A549 (cell line): ENCODE results near the gene DTX3. TPM values are rescaled to one million over a fixed set of nuclear protein-coding genes. Genes with fewer than 3 reads are reported as not detected.

ENCODE experiments used
- ATAC-seq, 2 experiments: fragments of 200-7000 bp in 1 of 2; fragments of >200 bp in 1 of 2; cut with Nextera tagmentation in 1 of 2; cut with Tn5 transposase in 1 of 2; 3 replicates each; pipeline versions ENCODE4 v1.8.0 to v1.9.1; 2018 to 2020; ENCODE audit warnings: mild to moderate bottlenecking in 1 of 2, moderate library complexity in 1 of 2
- CTCF ChIA-PET: fragments of 300-600 bp; sonication (Branson Sonifier 250); formaldehyde crosslinking; extraction: SDS; loops from one replicate; lab custom pipeline; 2021; ENCODE audit warnings: antibody characterized with exemption, inconsistent platforms; lab: Yijun Ruan, JAX
- POLR2A ChIA-PET: fragments of 350-600 bp; formaldehyde crosslinking; extraction: SDS; loops from one replicate; lab custom pipeline; 2021; ENCODE audit warnings: antibody characterized with exemption, inconsistent platforms; lab: Yijun Ruan, JAX
- DNase-seq, 2 experiments: peaks; one replicate each; pipeline versions ENCODE4 v3.0.0 to v3.0.0-alpha.2; 2011 to 2016; ENCODE audit warnings: low read depth in 1 of 2, low spot score in 1 of 2
- FAIRE-seq: peaks from 2 replicates; lab custom pipeline; 2011; peaks lifted over from hg19 to GRCh38; lab: Jason Lieb, UNC
- H3K27ac ChIP-seq, 2 experiments: fragments of >200 bp; sonication (Bioruptor Twin); formaldehyde crosslinking; 3 replicates each; pipeline ENCODE4 v1.5.1; 2016 to 2017
- H3K4me1 ChIP-seq: fragments of >200 bp; sonication (Bioruptor Twin); formaldehyde crosslinking; 3 replicates; pipeline ENCODE4 v1.6.1; 2016
- H3K4me2 ChIP-seq: fragments of >200 bp; sonication (Bioruptor Twin); formaldehyde crosslinking; 3 replicates; pipeline ENCODE4 v1.6.1; 2016
- H3K4me3 ChIP-seq: fragments of >200 bp; sonication (Bioruptor Twin); formaldehyde crosslinking; 3 replicates; pipeline ENCODE4 v1.5.1; 2016
- H3K9me3 ChIP-seq: fragments of >200 bp; sonication (Bioruptor Twin); formaldehyde crosslinking; 3 replicates; pipeline ENCODE4 v1.6.1; 2016
- CBX2 ChIP-seq: fragments of 200-600 bp; sonication (generic); IDR thresholded peaks from 2 replicates; pipeline ENCODE4 v1.6.1; 2016; ENCODE audit warnings: low read depth, mild to moderate bottlenecking, borderline replicate concordance
- CBX8 ChIP-seq: fragments of 200-600 bp; sonication (generic); IDR thresholded peaks from 2 replicates; pipeline ENCODE4 v1.6.1; 2016
- EHMT2 ChIP-seq: fragments of 200-600 bp; sonication (generic); IDR thresholded peaks from 2 replicates; pipeline ENCODE4 v1.6.1; 2016; ENCODE audit warnings: antibody characterized with exemption, low read depth, mild to moderate bottlenecking, moderate library complexity
- EP300 ChIP-seq, 2 experiments: fragments of >200 bp; sonication (Bioruptor Twin); formaldehyde crosslinking; IDR thresholded peaks; 2 replicates in 1 of 2; 3 replicates in 1 of 2; pipeline ENCODE4 v1.6.1; 2016 to 2017
- FOSL2 ChIP-seq, 2 experiments: fragments of 450-650 bp in 1 of 2; fragments of >200 bp in 1 of 2; sonication (Bioruptor Twin) in 1 of 2; formaldehyde crosslinking; IDR thresholded peaks; 2 replicates each; pipeline versions ENCODE4 v1.5.0 to v1.6.1; 2016 to 2020; ENCODE audit warnings: mild to moderate bottlenecking in 1 of 2, moderate library complexity in 1 of 2
- HDAC2 ChIP-seq: fragments of 200-600 bp; sonication (generic); IDR thresholded peaks from 2 replicates; pipeline ENCODE4 v1.6.1; 2016
- HEYL ChIP-seq: fragments of 250-450 bp; sonication (Bioruptor Pico); IDR thresholded peaks from 2 replicates; pipeline ENCODE4 v1.8.0; 2021; ENCODE audit warnings: mild to moderate bottlenecking, moderate library complexity
- HOXA7 ChIP-seq: fragments of 250-450 bp; sonication (Bioruptor Pico); IDR thresholded peaks from 2 replicates; pipeline ENCODE4 v1.5.0; 2020; ENCODE audit warnings: mild to moderate bottlenecking, moderate library complexity
- JUN ChIP-seq, 2 experiments: fragments of >200 bp; sonication (Bioruptor Twin); formaldehyde crosslinking; IDR thresholded peaks; 2 replicates in 1 of 2; 3 replicates in 1 of 2; pipeline ENCODE4 v1.6.1; 2016 to 2017
- JUNB ChIP-seq: fragments of >200 bp; sonication (Bioruptor Twin); formaldehyde crosslinking; IDR thresholded peaks from 2 replicates; pipeline ENCODE4 v1.6.1; 2016
- KDM5A ChIP-seq: fragments of 200-600 bp; sonication (generic); IDR thresholded peaks from 2 replicates; pipeline ENCODE4 v1.6.1; 2016; ENCODE audit warnings: antibody characterized with exemption, mild to moderate bottlenecking
- MYC ChIP-seq: IDR thresholded peaks from 2 replicates; pipeline ENCODE4 v1.6.1; 2012; ENCODE audit warnings: mild to moderate bottlenecking, inconsistent platforms, low read length, improper control_type of control experiment, borderline replicate concordance
- NFE2L2 ChIP-seq: fragments of 150-350 bp; conservative IDR thresholded peaks from 2 replicates; pipeline ENCODE4 v1.6.1; 2014; ENCODE audit warnings: low read length
- NPAS2 ChIP-seq: fragments of 250-450 bp; sonication (Bioruptor Pico); IDR thresholded peaks from 2 replicates; pipeline ENCODE4 v1.8.0; 2022; ENCODE audit warnings: mild to moderate bottlenecking, moderate library complexity, borderline replicate concordance
- RAD21 ChIP-seq, 2 experiments: fragments of >200 bp in 1 of 2; sonication (Bioruptor Twin) in 1 of 2; formaldehyde crosslinking in 1 of 2; IDR thresholded peaks in 1 of 2; conservative IDR thresholded peaks in 1 of 2; 2 replicates in 1 of 2; 3 replicates in 1 of 2; pipeline ENCODE4 v1.6.1; 2012 to 2018; ENCODE audit warnings: inconsistent platforms in 1 of 2
- RARB ChIP-seq: fragments of 250-450 bp; sonication (Bioruptor Pico); IDR thresholded peaks from 2 replicates; pipeline ENCODE4 v1.8.0; 2021; ENCODE audit warnings: mild to moderate bottlenecking, moderate library complexity
- RFX5 ChIP-seq: fragments of 450-650 bp; IDR thresholded peaks from 2 replicates; pipeline ENCODE4 v1.7.1; 2014; ENCODE audit warnings: antibody characterized with exemption, mild to moderate bottlenecking, moderate library complexity
- SMC3 ChIP-seq: fragments of >200 bp; sonication (Bioruptor Twin); formaldehyde crosslinking; IDR thresholded peaks from 3 replicates; pipeline ENCODE4 v1.6.1; 2018; ENCODE audit warnings: inconsistent platforms
- SREBF2 ChIP-seq: fragments of 450-650 bp; IDR thresholded peaks from 2 replicates; pipeline ENCODE4 v1.6.1; 2014; ENCODE audit warnings: mild to moderate bottlenecking, moderate library complexity
- TFCP2L1 ChIP-seq: fragments of 250-450 bp; sonication (Bioruptor Pico); IDR thresholded peaks from 2 replicates; pipeline ENCODE4 v1.5.0; 2021; ENCODE audit warnings: mild to moderate bottlenecking
- WGBS: methylation state at CpG from one replicate; pipeline ENCODE4 v1.1.6; 2017; ENCODE audit errors: missing lambda C conversion rate; 5-methylcytosine and 5-hydroxymethylcytosine counted together
- polyA plus RNA-seq, 4 experiments: library from polyadenylated mRNA; depleted of rRNA in 3 of 4; stranded (reverse); fragments of >200 nt; fragmentation: RNase III in 1 of 4; extraction: RNeasy Plus Mini Kit Qiagen cat#74134 plus additional on column Dnase treatment in 1 of 4; gene quantifications; 2 replicates in 3 of 4; 3 replicates in 1 of 4; pipeline ENCODE4 v1.2.3, GENCODE V29; 2011 to 2017
- TF ChIP-seq, protein P1 (sequence below): fragments of >200 bp; sonication (Bioruptor Twin); formaldehyde crosslinking; IDR thresholded peaks from 3 replicates; pipeline ENCODE4 v1.6.1; 2016
- TF ChIP-seq, protein P2 (sequence below): IDR thresholded peaks from 2 replicates; pipeline ENCODE4 v1.6.1; 2012

The DTX3 gene
- polyA plus RNA-seq, 2 of the 4 experiments (the other 2 are of a cell fraction) = 21.7 to 24.7 TPM

DNA sequence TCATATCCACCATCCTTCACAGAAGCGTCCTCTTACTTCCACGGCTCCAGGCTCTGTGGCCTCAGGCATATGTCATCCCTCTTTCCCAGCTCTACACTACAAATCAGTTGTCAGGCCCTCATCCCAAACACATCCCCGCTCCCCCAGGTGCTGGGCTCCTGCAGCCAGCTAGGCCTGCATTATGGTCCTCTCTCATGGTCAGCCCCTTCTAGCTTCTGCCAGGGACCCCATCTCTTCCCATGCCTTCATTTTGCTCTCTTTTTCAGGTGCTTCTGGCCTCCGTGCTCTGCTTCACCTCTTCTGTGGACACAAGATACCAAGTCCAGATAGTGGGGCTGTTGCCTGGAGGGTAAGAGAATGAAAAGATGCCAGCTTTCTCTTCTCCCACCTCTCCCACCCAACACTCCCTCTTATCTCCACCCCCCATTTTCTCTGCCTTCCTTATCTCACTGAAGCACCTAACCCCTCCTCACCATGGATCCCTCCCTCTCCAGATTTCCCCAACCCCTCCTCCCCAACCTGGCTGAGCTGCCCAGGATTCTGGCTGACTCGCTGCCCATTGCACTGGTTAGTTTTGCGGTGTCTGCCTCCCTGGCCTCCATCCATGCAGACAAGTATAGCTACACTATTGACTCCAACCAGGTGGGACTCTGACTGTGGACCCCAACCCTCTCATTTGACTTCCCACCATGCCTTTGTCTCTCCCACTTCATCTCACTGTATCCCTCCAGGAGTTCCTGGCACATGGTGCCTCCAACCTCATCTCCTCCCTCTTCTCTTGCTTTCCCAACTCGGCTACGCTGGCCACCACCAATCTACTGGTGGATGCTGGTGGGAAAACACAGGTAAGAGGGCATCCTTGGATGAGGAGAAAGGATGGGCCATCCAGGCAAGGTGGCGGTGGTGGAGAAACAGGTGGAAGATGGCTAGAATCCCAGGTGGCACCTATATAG is 17.9 kb downstream of the DTX3 start:
- no peak for TF ChIP-seq SREBF2
- TF ChIP-seq, all 56 proteins: peak for 0
- peaks cover 10% of the 10 kb centered on the region; the same call in 1 of the 3 replicates for H3K4me1 ChIP-seq
- FAIRE-seq (no peak), DNase-seq (no peak), ATAC-seq (peak in 1 of 2 experiments; percentile 28; a peak in 4 of 6 replicates)
- no peak overlapping the region; the same call in 2 of the 3 replicates for H3K4me3 ChIP-seq
- no peak overlapping the region for H3K27ac ChIP-seq
- no peaks in the 10 kb centered on the region for H3K9me3 ChIP-seq
- peak overlapping the region; percentile 98 for H3K4me2 ChIP-seq
- POLR2A ChIA-PET = interaction anchor here (1.3 kb wide), 1 partner anchor 32 kb away, joined by 4 read pairs; the partner anchor contains the start of gene PIP4K2C
- 78% methylated on average over 9 of the region's 9 CpGs for WGBS
- CTCF ChIA-PET = interaction anchor here (0.5 to 20.9 kb wide), 21 partner anchors 9 to 550 kb away, joined by 3 to 336 read pairs (median 4); partner anchors contain the start of genes ARHGEF25, B4GALNT1, OS9 and PIP4K2C

DNA sequence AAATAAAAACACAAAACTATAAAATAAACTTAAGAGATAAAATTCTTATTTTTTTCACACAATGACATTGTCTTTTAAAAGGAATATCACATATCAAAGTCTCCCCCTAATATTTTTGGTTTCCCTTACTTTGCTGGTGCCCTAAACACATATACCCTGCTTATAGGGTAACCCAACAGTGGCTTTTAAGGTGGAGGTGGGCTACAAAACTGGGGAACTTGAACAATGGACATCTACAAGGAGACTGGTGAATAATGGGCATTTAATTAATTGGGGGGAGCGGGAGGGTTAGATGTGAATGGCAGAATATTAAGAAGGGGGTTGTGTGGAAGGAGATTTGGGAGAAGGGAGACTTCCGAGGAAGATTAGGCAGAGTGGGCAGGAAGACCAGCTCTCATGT is 18.8 kb downstream of the DTX3 start:
- ChIA-PET CTCF (interaction anchor here (0.5 to 20.9 kb wide), 7 partner anchors 9 to 551 kb away, joined by 3 to 336 read pairs (median 24); partner anchors contain the start of genes ARHGEF25, B4GALNT1 and PIP4K2C), POLR2A (no interaction called here)
- H3K4me3 ChIP-seq = no peak overlapping the region
- no peak for ATAC-seq
- H3K9me3 ChIP-seq = no peaks in the 10 kb centered on the region
- TF ChIP-seq MYC (no peak), TFCP2L1 (CRISPR knock-in tag) (no peak), HOXA7 (CRISPR knock-in tag) (no peak), RAD21 (conservative IDR thresholded peaks at IDR 0.05 in 1 of 2, IDR thresholded peaks at IDR 0.05 in 1 of 2) (no peak), RFX5 (no peak), KDM5A (no peak), JUN (IDR thresholded peaks at IDR 0.05) (no peak), FOSL2 (IDR thresholded peaks at IDR 0.05) (no peak), FOSL2 (CRISPR knock-in tag; IDR thresholded peaks at IDR 0.05) (no peak), CBX2 (no peak), SMC3 (no peak), SREBF2 (no peak), HEYL (CRISPR knock-in tag) (no peak), NFE2L2 (no peak), EHMT2 (no peak), JUNB (no peak), NPAS2 (CRISPR knock-in tag) (no peak), CBX8 (no peak), EP300 (IDR thresholded peaks at IDR 0.05) (no peak), RARB (CRISPR knock-in tag) (no peak)
- TF ChIP-seq, protein P1, sequence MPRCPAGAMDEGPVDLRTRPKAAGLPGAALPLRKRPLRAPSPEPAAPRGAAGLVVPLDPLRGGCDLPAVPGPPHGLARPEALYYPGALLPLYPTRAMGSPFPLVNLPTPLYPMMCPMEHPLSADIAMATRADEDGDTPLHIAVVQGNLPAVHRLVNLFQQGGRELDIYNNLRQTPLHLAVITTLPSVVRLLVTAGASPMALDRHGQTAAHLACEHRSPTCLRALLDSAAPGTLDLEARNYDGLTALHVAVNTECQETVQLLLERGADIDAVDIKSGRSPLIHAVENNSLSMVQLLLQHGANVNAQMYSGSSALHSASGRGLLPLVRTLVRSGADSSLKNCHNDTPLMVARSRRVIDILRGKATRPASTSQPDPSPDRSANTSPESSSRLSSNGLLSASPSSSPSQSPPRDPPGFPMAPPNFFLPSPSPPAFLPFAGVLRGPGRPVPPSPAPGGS = no peak
- WGBS = 57% methylated on average over 2 of the region's 2 CpGs
- no peak overlapping the region for H3K4me2 ChIP-seq
- no peak for DNase-seq
- H3K27ac ChIP-seq = no peak overlapping the region
- peaks cover 10% of the 10 kb centered on the region; the same call in 1 of the 3 replicates for H3K4me1 ChIP-seq
- FAIRE-seq = no peak

DNA sequence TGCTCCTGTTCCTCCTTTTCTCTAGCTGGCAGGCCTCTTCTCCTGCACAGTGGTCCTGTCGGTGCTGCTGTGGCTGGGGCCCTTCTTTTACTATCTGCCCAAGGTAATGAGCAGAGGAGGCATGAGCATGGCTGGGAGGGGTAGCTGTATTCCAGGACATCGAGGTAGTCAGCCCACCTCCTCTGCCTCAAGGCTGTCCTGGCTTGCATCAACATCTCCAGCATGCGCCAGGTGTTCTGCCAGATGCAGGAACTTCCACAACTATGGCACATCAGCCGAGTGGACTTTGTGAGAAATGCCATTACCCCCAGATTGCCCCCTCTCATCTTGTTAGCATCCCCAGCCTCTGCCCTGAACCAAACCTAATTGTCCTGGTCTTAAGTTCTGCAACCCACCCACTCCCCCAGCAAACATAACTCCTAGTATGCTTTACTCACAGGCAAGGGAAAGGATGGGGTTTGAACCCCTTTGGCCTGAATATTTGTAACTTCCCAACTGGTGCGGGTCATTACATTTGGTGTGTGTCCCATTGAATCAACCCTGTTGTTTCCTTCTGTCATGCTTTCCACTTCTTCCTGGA is 19.3 kb downstream of the DTX3 start:
- peaks cover 10% of the 10 kb centered on the region; the same call in 1 of the 3 replicates for H3K4me1 ChIP-seq
- POLR2A ChIA-PET = no interaction called here
- TF ChIP-seq HDAC2 = no peak
- TF ChIP-seq, protein P2, sequence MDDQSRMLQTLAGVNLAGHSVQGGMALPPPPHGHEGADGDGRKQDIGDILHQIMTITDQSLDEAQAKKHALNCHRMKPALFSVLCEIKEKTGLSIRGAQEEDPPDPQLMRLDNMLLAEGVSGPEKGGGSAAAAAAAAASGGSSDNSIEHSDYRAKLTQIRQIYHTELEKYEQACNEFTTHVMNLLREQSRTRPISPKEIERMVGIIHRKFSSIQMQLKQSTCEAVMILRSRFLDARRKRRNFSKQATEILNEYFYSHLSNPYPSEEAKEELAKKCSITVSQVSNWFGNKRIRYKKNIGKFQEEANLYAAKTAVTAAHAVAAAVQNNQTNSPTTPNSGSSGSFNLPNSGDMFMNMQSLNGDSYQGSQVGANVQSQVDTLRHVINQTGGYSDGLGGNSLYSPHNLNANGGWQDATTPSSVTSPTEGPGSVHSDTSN = 0 out of 2 replicates have a peak, but pooled peaks have one; percentile 13
- peak in 1 of 2 experiments; percentile 27; a peak in 1 of 5 replicates for TF ChIP-seq JUN (IDR thresholded peaks at IDR 0.05)
- WGBS = 48% methylated on average over 5 of the region's 5 CpGs
- no peak overlapping the region for H3K4me3 ChIP-seq
- DNase-seq = no peak
- no peak for ATAC-seq
- CTCF ChIA-PET = interaction anchor here (0.6 to 5.5 kb wide), 5 partner anchors 9 to 49 kb away, joined by 3 to 62 read pairs (median 5); partner anchors contain the start of genes B4GALNT1 and PIP4K2C
- no peak for FAIRE-seq
- H3K4me2 ChIP-seq = no peak overlapping the region
- no peaks in the 10 kb centered on the region for H3K9me3 ChIP-seq
- no peak overlapping the region for H3K27ac ChIP-seq
